GM23248 (cell line): ENCODE data around the gene SCN2A. TPM values are rescaled to one million over a fixed set of nuclear protein-coding genes. Genes with fewer than 3 reads are reported as not detected.

Experiments used
- DNase-seq: peaks from one replicate; pipeline ENCODE4 v3.0.0-alpha.2; 2015
- H2AFZ ChIP-seq: fragments of 200-600 bp; sonication (generic); 2 replicates; pipeline ENCODE4 v1.6.1; 2016; ENCODE audit warnings: antibody characterized with exemption
- H3F3A ChIP-seq: fragments of 200-600 bp; sonication (generic); 2 replicates; pipeline ENCODE4 v1.6.1; 2016; ENCODE audit warnings: mild to moderate bottlenecking, antibody characterized with exemption, mixed run types; ENCODE audit not compliant: insufficient read depth
- H3K27ac ChIP-seq: fragments of 200-600 bp; sonication (generic); 2 replicates; pipeline ENCODE4 v1.5.1; 2016; ENCODE audit warnings: mild to moderate bottlenecking
- H3K27me3 ChIP-seq: fragments of 200-600 bp; sonication (generic); replicated peaks from 2 replicates; pipeline ENCODE4 v1.6.1; 2016; ENCODE audit warnings: mild to moderate bottlenecking; ENCODE audit not compliant: insufficient read depth
- H3K36me3 ChIP-seq: fragments of 200-600 bp; sonication (generic); 2 replicates; pipeline ENCODE4 v1.6.1; 2016; ENCODE audit warnings: low read depth, mild to moderate bottlenecking
- H3K4me1 ChIP-seq: fragments of 200-600 bp; sonication (generic); 2 replicates; pipeline ENCODE4 v1.6.1; 2016; ENCODE audit warnings: mild to moderate bottlenecking; ENCODE audit not compliant: insufficient read depth
- H3K4me2 ChIP-seq: fragments of 200-600 bp; sonication (generic); one replicate; pipeline ENCODE4 v1.6.1; 2016; ENCODE audit warnings: mild to moderate bottlenecking; ENCODE audit not compliant: unreplicated experiment
- H3K4me3 ChIP-seq: fragments of 200-600 bp; sonication (generic); 2 replicates; pipeline ENCODE4 v1.5.1; 2016; ENCODE audit warnings: mild to moderate bottlenecking
- H3K79me2 ChIP-seq: fragments of 200-600 bp; sonication (generic); 2 replicates; pipeline ENCODE4 v1.6.1; 2016; ENCODE audit warnings: mild to moderate bottlenecking; ENCODE audit not compliant: insufficient read depth
- H3K9ac ChIP-seq: fragments of 200-600 bp; sonication (generic); 2 replicates; pipeline ENCODE4 v1.6.1; 2016; ENCODE audit warnings: mild to moderate bottlenecking
- H3K9me2 ChIP-seq: fragments of 200-600 bp; sonication (generic); 2 replicates; pipeline ENCODE4 v1.6.1; 2016; ENCODE audit warnings: mixed run types, mild to moderate bottlenecking, moderate library complexity; ENCODE audit not compliant: insufficient read depth
- H3K9me3 ChIP-seq: fragments of 200-600 bp; sonication (generic); one replicate; pipeline ENCODE4 v1.6.1; 2017; ENCODE audit warnings: low read depth
- H4K20me1 ChIP-seq: fragments of 200-600 bp; sonication (generic); 2 replicates; pipeline ENCODE4 v1.6.0; 2016; ENCODE audit not compliant: insufficient read depth
- EZH2 ChIP-seq: fragments of 200-600 bp; sonication (generic); IDR thresholded peaks from 2 replicates; pipeline ENCODE4 v1.6.1; 2018; ENCODE audit warnings: antibody characterized with exemption, mild to moderate bottlenecking; ENCODE audit not compliant: insufficient read depth, poor library complexity, severe bottlenecking
- EZH2phosphoT487 ChIP-seq: fragments of 200-600 bp; sonication (generic); IDR thresholded peaks from 2 replicates; pipeline ENCODE4 v1.6.1; 2018; ENCODE audit warnings: antibody characterized with exemption, moderate library complexity, mild to moderate bottlenecking, low read depth; ENCODE audit not compliant: insufficient read depth
- WGBS, 2 experiments: methylation state at CpG; one replicate each; pipeline ENCODE4 v1.1.6; 2015 to 2017; ENCODE audit warnings: low lambda C conversion rate in 2 of 2, low coverage in 1 of 2; ENCODE audit errors: missing lambda C conversion rate in 2 of 2; 5-methylcytosine and 5-hydroxymethylcytosine counted together
- in situ Hi-C: fragments of 300-500 bp; cut with MboI; formaldehyde crosslinking; loops from 2 replicates; pipeline ENCODE4 v1.15.0; 2020
- polyA plus RNA-seq: library from polyadenylated mRNA; unstranded; fragments of >200 nt; fragmentation: Nextera tagmentation; extraction: Ambion mirVana; gene quantifications from 2 replicates; pipeline ENCODE4 v1.2.1, GENCODE V29; 2016
- total RNA-seq: library from RNA; depleted of rRNA; stranded (reverse); fragments of >200 nt; shearing (Covaris generic); gene quantifications from 2 replicates; pipeline ENCODE4 v1.2.3, GENCODE V29; 2014

The SCN2A gene
- total and polyA plus RNA-seq, 2 experiments from 2014 or later, result 1.6 to 2.2 TPM

- no peak overlapping the region for H2AFZ ChIP-seq
- H3K27ac ChIP-seq, result no peak overlapping the region
- H3K36me3 ChIP-seq, result no peaks in the 10 kb centered on the region
- no peaks in the 10 kb centered on the region for H3K79me2 ChIP-seq
- no peak overlapping the region for H3K4me2 ChIP-seq
- TF ChIP-seq EZH2phosphoT487 (no peak), EZH2 (no peak)
- H3K4me1 ChIP-seq, result peaks cover 4% of the 10 kb centered on the region; the same call in 1 of the 2 replicates
- H3K9ac ChIP-seq, result no peak overlapping the region
- no peak overlapping the region for H3K4me3 ChIP-seq
- H4K20me1 ChIP-seq, result no peaks in the 10 kb centered on the region
- 76 to 85% methylated on average over 4 of the region's 4 CpGs for WGBS, 2 experiments
- in situ Hi-C loops, result no loop called here
- no peaks in the 10 kb centered on the region for H3F3A ChIP-seq
- no peaks in the 10 kb centered on the region for H3K9me3 ChIP-seq
- no peaks in the 10 kb centered on the region for H3K27me3 ChIP-seq
- no peaks in the 10 kb centered on the region for H3K9me2 ChIP-seq
- no peak for DNase-seq
Observed at GRCh38 chr2:165280356-165280755, 41.1 kb downstream of the SCN2A start.

GRCh38 chr2:165281387-165281786 is 42.2 kb downstream of the SCN2A start:
- no peaks in the 10 kb centered on the region for H3K36me3 ChIP-seq
- no peak overlapping the region for H3K4me2 ChIP-seq
- peak; percentile 44 for DNase-seq
- H3K4me3 ChIP-seq, result no peak overlapping the region
- H3K27me3 ChIP-seq, result no peaks in the 10 kb centered on the region
- H3K9ac ChIP-seq, result no peak overlapping the region
- no peaks in the 10 kb centered on the region for H3K9me3 ChIP-seq
- in situ Hi-C loops, result no loop called here
- H3K4me1 ChIP-seq, result peaks cover 4% of the 10 kb centered on the region; the same call in 1 of the 2 replicates
- H3K27ac ChIP-seq, result no peak overlapping the region
- no peaks in the 10 kb centered on the region for H3K9me2 ChIP-seq
- no peak for TF ChIP-seq EZH2
- no peaks in the 10 kb centered on the region for H4K20me1 ChIP-seq
- H3K79me2 ChIP-seq, result no peaks in the 10 kb centered on the region
- 34 to 42% methylated on average over 4 of the region's 4 CpGs for WGBS, 2 experiments
- H3F3A ChIP-seq, result no peaks in the 10 kb centered on the region
- peak overlapping the region; percentile 49; the same call in 1 of the 2 replicates for H2AFZ ChIP-seq

- 92 to 94% methylated on average over 1 of the region's 1 CpG for WGBS, 2 experiments
- no peaks in the 10 kb centered on the region for H3F3A ChIP-seq
- no peaks in the 10 kb centered on the region for H3K79me2 ChIP-seq
- no peaks in the 10 kb centered on the region for H3K9me3 ChIP-seq
- no peaks in the 10 kb centered on the region for H3K36me3 ChIP-seq
- H3K27ac ChIP-seq, result no peak overlapping the region
- TF ChIP-seq EZH2phosphoT487 (no peak), EZH2 (no peak)
- H3K4me1 ChIP-seq, result peaks cover 4% of the 10 kb centered on the region; the same call in 1 of the 2 replicates
- H4K20me1 ChIP-seq, result no peaks in the 10 kb centered on the region
- in situ Hi-C loops, result no loop called here
- no peaks in the 10 kb centered on the region for H3K27me3 ChIP-seq
- no peaks in the 10 kb centered on the region for H3K9me2 ChIP-seq
- H2AFZ ChIP-seq, result no peak overlapping the region
- DNase-seq, result no peak
- no peak overlapping the region for H3K4me2 ChIP-seq
- H3K9ac ChIP-seq, result no peak overlapping the region
- H3K4me3 ChIP-seq, result no peak overlapping the region
Observed at GRCh38 chr2:165283342-165283741, 44.1 kb downstream of the SCN2A start.

GRCh38 chr2:165287094-165287778 is 48.0 kb downstream of the SCN2A start:
- H2AFZ ChIP-seq, result no peak overlapping the region
- in situ Hi-C loops, result no loop called here
- no peaks in the 10 kb centered on the region for H3K36me3 ChIP-seq
- H3K27ac ChIP-seq, result no peak overlapping the region
- no peak overlapping the region for H3K4me3 ChIP-seq
- H3K4me2 ChIP-seq, result no peak overlapping the region
- no peaks in the 10 kb centered on the region for H3K9me2 ChIP-seq
- DNase-seq, result no peak
- H3K27me3 ChIP-seq, result no peaks in the 10 kb centered on the region
- H3K79me2 ChIP-seq, result no peaks in the 10 kb centered on the region
- TF ChIP-seq EZH2 (no peak), EZH2phosphoT487 (no peak)
- no peaks in the 10 kb centered on the region for H3K9me3 ChIP-seq
- H4K20me1 ChIP-seq, result no peaks in the 10 kb centered on the region
- no peaks in the 10 kb centered on the region for H3F3A ChIP-seq
- WGBS, 2 experiments, result 56 to 76% methylated on average over 3 of the region's 3 CpGs
- no peak overlapping the region for H3K9ac ChIP-seq
- no peaks in the 10 kb centered on the region for H3K4me1 ChIP-seq

- Histone ChIP-seq H3K9me3 (no peaks in the 10 kb centered on the region), H3K4me1 (no peaks in the 10 kb centered on the region), H3K4me2 (no peak overlapping the region), H3K9ac (no peak overlapping the region), H4K20me1 (no peaks in the 10 kb centered on the region), H3K4me3 (no peak overlapping the region), H3F3A (no peaks in the 10 kb centered on the region), H3K36me3 (no peaks in the 10 kb centered on the region), H3K79me2 (no peaks in the 10 kb centered on the region), H2AFZ (no peak overlapping the region), H3K9me2 (no peaks in the 10 kb centered on the region), H3K27ac (no peak overlapping the region), H3K27me3 (no peaks in the 10 kb centered on the region)
- TF ChIP-seq EZH2phosphoT487, result no peak
- no peak for TF ChIP-seq EZH2
- DNase-seq, result no peak
- in situ Hi-C loops, result no loop called here
- whole genome bisulfite sequencing, 2 experiments, result 79 to 90% methylated on average over 2 of the region's 2 CpGs
Observed at GRCh38 chr2:165289069-165289468, 49.9 kb downstream of the SCN2A start.
